OCI-LY1 (cell line): ENCODE results near the gene PTGS2.

Source experiments
- CTCF ChIP-seq: fragments of 200-600 bp; sonication (generic), shearing (Covaris generic); IDR thresholded peaks from 2 replicates; pipeline ENCODE4 v1.5.1; 2017; ENCODE audit warnings: mild to moderate bottlenecking, antibody characterized with exemption, low read length, moderate library complexity, mixed read lengths
- EZH2 ChIP-seq: fragments of 200-600 bp; sonication (generic), shearing (Covaris generic); IDR thresholded peaks from 2 replicates; pipeline ENCODE4 v1.8.0; 2017; ENCODE audit warnings: borderline replicate concordance, mixed run types, mild to moderate bottlenecking, antibody characterized with exemption, low read length, moderate library complexity, mixed read lengths

DNA sequence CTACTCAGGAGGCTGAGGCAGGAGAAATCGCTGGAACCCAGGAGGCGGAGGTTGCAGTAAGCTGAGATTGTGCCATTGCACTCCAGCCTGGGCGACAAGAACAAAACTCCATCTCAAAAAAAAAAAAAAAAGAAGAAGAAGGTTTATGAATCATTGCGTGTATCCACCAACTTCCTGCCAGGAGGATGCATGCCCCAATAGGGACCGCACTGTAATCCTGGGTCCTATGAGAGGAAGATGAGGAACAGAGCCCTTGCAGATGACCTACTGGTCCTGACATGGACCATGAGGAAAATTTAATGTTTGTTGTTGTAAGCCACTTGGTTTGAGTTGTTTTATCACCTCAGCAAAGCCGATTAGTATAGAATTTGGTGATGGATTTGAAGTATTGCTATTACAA lies 56.7 kb downstream of the PTGS2 start:
- no peak for TF ChIP-seq CTCF
- no peak for TF ChIP-seq EZH2
